ENCODE results near the gene NEDD8. TPM values are rescaled to one million over a fixed set of nuclear protein-coding genes. Genes with fewer than 3 reads are reported as not detected.
A peak's percentile ranks its signal among the peaks of the same experiment; 100 is the strongest.

NEDD8 gene
- polyA plus RNA-seq, 1 donor from 2014 or later = 431 TPM

GRCh38 chr14:24172871-24173281 lies 59.3 kb downstream of the NEDD8 start:
- peak overlapping the region; percentile 66 for H3K4me3 ChIP-seq (ENCODE audit: low read length)
- no peaks in the 10 kb centered on the region for H3K9me3 ChIP-seq (ENCODE audit: low read length)
- H3K9me2 ChIP-seq (ENCODE audit: insufficient read depth, low read length) = no peaks in the 10 kb centered on the region
- H3K4me2 ChIP-seq (ENCODE audit: low read length) = no peak overlapping the region
- no peaks in the 10 kb centered on the region for H4K20me1 ChIP-seq (ENCODE audit: insufficient read depth)
- H2AFZ ChIP-seq (ENCODE audit: low read depth, low read length) = no peak overlapping the region
- H3K36me3 ChIP-seq (ENCODE audit: insufficient read depth, low read length) = no peaks in the 10 kb centered on the region
- H3F3A ChIP-seq (ENCODE audit: insufficient read depth, low read length, poor library complexity, severe bottlenecking) = no peaks in the 10 kb centered on the region
- no peaks in the 10 kb centered on the region for H3K27me3 ChIP-seq (ENCODE audit: insufficient read depth, low read depth, low read length)
- no peak overlapping the region for H3K27ac ChIP-seq (ENCODE audit: low read length)
- H3K9ac ChIP-seq (ENCODE audit: low read length) = no peak overlapping the region
- H3K79me2 ChIP-seq (replicated peaks; ENCODE audit: insufficient read depth, low read length) = no peaks in the 10 kb centered on the region
- no peak for TF ChIP-seq MXI1 (conservative IDR thresholded peaks at IDR 0.05; ENCODE audit: poor library complexity, severe bottlenecking)
- TF ChIP-seq POLR2AphosphoS5 (IDR thresholded peaks at IDR 0.05) = no peak
- TF ChIP-seq EP300 (conservative IDR thresholded peaks at IDR 0.05; ENCODE audit: poor library complexity, severe bottlenecking) = no peak
- TF ChIP-seq RAD21 (conservative IDR thresholded peaks at IDR 0.05) = no peak
- TF ChIP-seq TAF1 (IDR thresholded peaks at IDR 0.05; ENCODE audit: low read depth) = no peak
- TF ChIP-seq CTCF (IDR thresholded peaks at IDR 0.05; ENCODE audit: poor library complexity, severe bottlenecking) = no peak
- TF ChIP-seq REST (IDR thresholded peaks at IDR 0.05; ENCODE audit: borderline replicate concordance) = no peak

- no peaks in the 10 kb centered on the region for H3K27me3 ChIP-seq (ENCODE audit: insufficient read depth, low read depth, low read length)
- H2AFZ ChIP-seq (ENCODE audit: low read depth, low read length) = no peak overlapping the region
- H3K9me3 ChIP-seq (ENCODE audit: low read length) = no peaks in the 10 kb centered on the region
- H3K79me2 ChIP-seq (replicated peaks; ENCODE audit: insufficient read depth, low read length) = no peaks in the 10 kb centered on the region
- no peaks in the 10 kb centered on the region for H3F3A ChIP-seq (ENCODE audit: insufficient read depth, low read length, poor library complexity, severe bottlenecking)
- no peak overlapping the region for H3K4me2 ChIP-seq (ENCODE audit: low read length)
- no peaks in the 10 kb centered on the region for H3K36me3 ChIP-seq (ENCODE audit: insufficient read depth, low read length)
- H3K9ac ChIP-seq (ENCODE audit: low read length) = peak overlapping the region; percentile 36
- no peaks in the 10 kb centered on the region for H4K20me1 ChIP-seq (ENCODE audit: insufficient read depth)
- H3K27ac ChIP-seq (ENCODE audit: low read length) = peak overlapping the region; percentile 9
- TF ChIP-seq CTCF (IDR thresholded peaks at IDR 0.05; ENCODE audit: poor library complexity, severe bottlenecking) (no peak), EZH2 (IDR thresholded peaks at IDR 0.05; ENCODE audit: borderline replicate concordance, insufficient read depth, low read length, poor library complexity, severe bottlenecking) (no peak), EP300 (conservative IDR thresholded peaks at IDR 0.05; ENCODE audit: poor library complexity, severe bottlenecking) (no peak), SMC3 (conservative IDR thresholded peaks at IDR 0.05; ENCODE audit: poor library complexity) (no peak), TAF1 (IDR thresholded peaks at IDR 0.05; ENCODE audit: low read depth) (no peak), MXI1 (conservative IDR thresholded peaks at IDR 0.05; ENCODE audit: poor library complexity, severe bottlenecking) (no peak), RAD21 (conservative IDR thresholded peaks at IDR 0.05) (no peak), POLR2AphosphoS5 (IDR thresholded peaks at IDR 0.05) (no peak), REST (IDR thresholded peaks at IDR 0.05; ENCODE audit: borderline replicate concordance) (no peak)
- H3K4me3 ChIP-seq (ENCODE audit: low read length) = peak overlapping the region; percentile 66
- H3K9me2 ChIP-seq (ENCODE audit: insufficient read depth, low read length) = no peaks in the 10 kb centered on the region
Observed at GRCh38 chr14:24172261-24172860, 59.8 kb downstream of the NEDD8 start.
